GM19025 (cell line): Measurements from ENCODE around the gene GRM8.

Source experiments
- ATAC-seq: cut with Tn5 transposase; IDR thresholded peaks from one replicate; pipeline ENCODE4 v1.9.1; 2021; ENCODE audit warnings: mild to moderate bottlenecking, low read depth, moderate library complexity; ENCODE audit not compliant: unreplicated experiment

GRM8 gene

DNA sequence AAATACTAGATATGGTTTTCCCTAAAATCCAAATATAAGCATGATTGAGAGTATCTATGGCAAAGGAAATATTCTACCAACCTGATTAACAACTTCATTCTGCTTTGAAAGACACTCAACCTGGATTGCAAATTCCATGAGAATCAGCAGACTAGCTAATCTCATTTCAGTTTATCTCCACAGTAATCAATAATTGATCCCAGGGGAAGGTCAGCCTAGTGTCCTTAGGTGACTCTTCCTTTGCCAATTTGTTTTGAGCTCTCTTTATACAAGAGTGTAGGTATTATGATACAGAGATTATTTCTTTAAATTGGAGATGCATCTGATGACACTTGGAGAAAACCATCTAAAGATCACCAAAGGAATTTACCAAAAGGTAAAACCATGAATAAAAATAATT is 100.3 kb downstream of the GRM8 start:
- ATAC-seq, result no peak

DNA sequence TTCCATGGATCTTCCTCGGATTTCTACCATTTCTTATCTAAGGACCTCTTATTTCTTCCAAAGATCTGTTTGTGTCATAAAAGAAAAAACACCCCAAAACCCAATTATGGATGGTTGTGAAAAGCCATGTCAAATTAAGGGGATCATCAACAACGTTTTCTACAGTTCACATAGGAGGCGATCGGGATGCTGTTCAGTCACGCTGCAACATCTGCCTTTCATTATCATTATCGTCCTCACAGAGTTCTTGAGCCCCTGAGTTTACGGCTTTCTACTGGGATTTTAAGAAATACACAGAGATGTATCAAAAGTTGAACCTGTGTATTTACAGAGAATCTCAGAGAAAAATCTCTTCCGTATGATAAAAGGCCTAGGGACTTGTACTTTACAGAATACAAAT is 101.4 kb downstream of the GRM8 start:
- ATAC-seq, result no peak

DNA sequence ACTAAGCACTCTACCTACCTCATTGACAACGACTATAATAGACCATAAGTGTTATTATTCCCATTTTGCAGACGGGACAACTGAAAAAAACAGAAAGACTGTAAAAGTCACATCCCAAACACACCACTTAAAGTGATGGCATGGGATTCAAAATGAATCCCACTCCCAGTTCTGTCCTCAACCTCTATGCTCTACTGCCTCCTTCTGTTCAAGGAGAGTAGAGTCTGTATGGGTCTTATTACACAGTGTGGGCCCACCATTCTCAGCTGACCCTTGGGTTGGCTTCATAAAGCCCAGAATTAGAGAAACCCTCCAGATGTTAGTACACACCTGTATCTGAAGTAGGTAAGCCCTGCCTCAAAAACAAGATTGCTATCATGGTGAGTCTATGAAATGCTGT is 102.2 kb downstream of the GRM8 start:
- no peak for ATAC-seq

DNA sequence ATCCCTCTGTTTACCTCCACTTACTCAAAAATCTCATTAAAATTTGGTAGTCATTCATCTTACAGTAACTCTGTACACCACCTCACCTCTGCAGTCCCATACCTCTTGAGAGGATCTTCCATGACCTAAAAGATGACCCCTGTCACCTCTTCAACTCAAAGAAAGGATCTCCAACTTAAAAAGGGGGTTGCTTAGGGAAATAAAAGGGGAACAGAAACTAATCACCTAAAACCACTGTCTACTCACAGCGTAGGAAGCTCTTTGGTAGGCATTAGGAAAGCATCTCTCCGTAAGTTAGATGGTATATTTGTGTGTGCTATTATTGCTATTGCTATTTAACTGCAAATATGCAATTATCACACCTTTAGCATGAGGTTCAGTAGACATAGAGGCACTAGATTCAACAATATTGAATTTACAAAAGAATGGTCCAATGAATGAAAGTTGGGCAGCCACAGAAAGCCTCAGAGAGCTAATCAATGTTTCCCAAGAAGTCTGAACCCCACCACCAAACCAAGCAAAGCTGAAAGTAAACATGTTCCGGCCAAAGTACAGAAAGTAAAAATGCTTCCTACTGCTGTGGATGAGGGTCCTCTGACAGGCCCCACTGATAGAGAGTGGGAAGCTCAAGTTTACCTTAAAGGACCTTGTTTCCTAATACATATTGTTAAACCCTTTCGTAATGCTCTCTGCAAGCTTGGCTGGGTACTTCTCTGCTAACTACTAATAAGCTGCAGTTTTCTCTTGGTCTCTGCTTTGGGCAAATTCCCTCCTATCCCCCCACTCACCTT is 105.8 kb downstream of the GRM8 start:
- ATAC-seq, result no peak

DNA sequence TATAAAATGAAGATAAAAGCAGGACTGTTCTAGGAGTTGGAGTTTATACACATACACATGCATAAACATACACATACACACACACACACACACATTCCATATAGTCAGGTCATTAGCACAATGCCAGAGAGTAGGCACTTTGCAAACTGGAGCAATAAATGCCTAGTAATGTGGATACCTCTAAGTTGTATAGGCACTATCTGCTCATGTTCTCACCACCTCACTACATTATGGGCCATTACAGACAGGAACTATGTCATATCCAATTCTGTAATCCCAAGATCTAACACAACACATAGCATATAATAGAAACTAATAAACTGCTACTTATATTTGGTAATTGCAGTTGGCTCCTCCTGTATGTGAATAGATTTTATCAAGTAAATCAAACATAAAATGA is 115.6 kb downstream of the GRM8 start:
- ATAC-seq, result no peak

DNA sequence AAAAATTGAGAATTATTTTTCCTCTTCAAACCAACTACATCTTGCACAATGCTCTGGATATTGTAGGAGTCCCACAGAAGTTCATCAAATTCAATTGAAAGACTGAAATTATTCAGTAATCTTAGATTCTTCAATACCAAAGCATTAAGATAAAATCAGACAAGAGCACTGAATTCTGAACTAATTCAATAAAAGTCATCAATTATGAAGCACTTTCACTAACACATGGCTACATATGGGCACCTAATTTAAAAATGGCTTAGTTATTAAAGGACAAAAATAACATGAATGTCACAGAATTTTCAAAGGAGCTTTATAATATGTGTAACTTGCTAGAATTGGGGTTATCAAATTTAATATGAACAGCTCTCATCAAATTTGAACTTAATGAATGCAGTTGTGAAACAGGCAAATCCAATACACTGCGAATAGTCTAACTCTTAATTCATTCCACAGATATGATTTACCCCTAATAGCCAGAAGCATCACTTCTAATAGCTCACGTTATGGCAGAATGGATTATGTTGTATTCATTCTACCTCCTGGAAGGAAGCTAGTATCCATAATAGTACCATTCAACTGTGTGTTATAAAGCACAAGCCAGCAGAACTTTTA is 116.8 kb downstream of the GRM8 start:
- no peak for ATAC-seq

DNA sequence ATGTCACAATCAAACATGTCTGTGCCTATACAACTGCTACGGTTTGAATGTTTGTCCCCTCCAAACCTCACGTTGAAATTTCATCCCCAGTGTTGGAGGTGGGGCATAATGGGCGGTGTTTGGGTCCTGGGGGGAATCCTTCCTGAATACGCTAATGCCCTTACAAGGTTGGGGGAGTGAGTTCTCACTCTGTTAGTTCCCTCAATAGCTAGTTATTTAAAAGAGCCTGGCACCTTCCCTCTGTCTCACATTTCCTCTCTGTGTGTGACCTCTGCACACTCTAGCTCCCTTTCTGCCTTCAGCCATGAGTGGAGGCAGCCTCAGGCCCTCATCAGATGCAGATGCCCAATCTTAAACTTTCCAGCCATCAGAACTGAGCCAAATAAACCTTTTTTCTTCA is 129.5 kb downstream of the GRM8 start:
- ATAC-seq, result no peak

DNA sequence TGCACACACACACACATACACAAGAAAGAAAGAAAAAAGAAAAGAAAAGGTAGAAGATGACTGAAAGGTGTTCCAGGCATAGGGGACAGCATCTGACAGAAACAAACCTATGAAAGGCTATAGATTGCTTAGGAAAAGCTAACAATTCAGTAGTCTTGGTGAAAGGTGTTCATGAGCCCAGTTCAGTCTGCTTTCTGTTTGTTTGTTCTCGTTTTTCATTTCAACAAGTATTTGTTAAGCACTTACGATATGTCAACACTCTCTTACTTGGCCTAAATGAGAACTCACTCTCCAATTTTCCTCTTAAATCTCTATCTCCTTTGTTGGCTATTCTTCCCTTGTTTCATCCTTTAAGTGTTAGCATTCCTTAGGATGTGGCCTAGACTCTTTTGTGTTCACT is 133.2 kb downstream of the GRM8 start:
- no peak for ATAC-seq

DNA sequence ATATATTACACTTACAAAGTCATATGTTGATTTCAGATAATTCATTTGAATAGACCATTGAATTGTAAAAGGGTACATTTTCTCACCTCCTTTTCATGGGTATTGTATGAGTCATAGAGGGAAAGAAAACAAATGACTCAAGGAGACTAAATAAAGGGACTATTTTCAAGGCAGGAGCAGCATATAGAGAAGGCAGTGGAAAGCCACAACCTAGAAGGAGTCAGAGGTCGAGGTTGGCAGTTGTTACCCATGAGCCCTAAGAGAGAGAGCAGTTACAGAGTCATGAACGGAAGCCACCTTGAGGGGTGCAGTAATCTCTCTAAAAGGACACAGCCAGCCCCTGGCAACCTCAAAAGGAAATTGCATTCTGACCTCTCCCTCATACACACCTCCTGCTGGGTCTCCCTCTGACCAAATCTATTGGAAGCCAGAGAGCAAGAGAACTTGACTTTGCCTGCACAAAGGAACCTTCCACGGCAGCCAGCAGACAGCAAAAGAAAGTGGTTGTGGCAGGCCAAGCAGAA is 137.9 kb downstream of the GRM8 start:
- no peak for ATAC-seq

DNA sequence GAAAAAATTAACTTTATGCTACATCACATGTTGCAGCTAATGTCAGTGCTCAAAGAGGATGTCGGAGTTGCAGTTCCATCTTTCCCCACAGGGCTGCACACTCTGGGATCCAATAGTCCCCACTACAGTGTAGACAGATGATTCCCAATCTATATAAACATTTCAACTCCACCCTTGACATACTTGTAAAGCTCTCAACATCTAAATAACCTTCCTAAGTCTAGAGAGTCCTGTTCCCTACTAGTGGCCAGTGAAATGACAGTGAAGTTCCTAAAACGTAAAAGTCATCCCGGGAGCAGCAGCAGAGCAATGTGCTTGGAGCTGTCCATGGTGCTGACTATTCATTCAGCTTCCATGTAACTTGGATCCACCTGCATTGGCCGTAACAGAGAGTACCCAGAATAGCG is 145.1 kb downstream of the GRM8 start:
- ATAC-seq, result no peak

DNA sequence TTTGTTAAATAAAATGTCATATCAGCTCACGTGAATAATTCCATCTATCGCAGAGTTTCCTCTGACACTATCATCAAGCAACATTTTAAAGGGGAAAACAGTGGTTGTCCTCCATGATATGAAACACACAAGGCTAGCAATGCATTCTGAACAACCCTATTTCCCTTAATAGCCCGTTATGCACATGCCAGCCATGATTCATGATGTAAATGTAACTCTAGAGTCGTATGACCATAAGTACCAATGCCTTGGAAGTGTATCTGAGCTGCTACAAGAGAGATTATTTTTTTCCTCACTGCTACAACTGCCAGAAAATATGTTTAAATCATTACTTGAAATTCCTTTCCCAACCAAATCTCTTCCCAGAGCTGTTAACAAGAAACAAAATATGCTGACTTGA is 159.4 kb downstream of the GRM8 start:
- no peak for ATAC-seq

DNA sequence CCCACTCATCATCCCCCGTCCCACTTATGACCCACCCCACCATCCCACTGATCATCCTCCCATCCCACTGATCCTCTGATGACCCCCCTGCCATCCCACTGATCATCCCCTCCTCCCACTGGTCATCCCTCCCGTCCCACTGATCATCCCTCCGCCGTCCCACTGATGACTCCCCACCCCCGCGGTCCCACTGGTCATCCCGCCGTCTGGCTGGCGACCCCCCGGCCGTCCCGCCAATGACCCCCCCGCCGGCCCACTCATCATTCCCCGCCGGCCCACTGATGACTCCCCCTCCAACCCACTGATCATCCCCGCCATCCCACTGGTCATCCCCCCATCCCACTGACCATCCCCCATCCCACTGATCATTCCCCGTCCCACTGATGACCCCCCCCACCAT is 161.1 kb downstream of the GRM8 start:
- ATAC-seq, result no peak

DNA sequence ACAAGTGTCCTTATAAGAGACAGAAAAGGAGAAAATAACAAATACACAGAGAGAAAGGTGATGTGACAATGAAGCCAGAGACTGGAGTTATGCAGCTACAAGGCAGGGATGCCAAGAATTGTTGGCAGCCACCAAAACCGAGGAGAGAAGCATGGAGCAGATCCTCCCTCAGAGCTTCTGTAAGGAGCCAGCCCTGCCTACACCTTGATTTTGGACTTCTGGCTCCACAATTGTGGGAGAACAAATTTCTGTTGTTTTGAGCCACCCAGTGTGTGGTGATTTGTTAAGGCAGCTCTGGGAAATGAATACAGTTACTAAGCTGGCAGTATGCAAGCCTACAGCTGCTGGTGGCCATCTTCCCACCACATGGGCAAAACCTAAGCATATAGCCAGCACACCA is 163.6 kb downstream of the GRM8 start:
- ATAC-seq, result no peak

DNA sequence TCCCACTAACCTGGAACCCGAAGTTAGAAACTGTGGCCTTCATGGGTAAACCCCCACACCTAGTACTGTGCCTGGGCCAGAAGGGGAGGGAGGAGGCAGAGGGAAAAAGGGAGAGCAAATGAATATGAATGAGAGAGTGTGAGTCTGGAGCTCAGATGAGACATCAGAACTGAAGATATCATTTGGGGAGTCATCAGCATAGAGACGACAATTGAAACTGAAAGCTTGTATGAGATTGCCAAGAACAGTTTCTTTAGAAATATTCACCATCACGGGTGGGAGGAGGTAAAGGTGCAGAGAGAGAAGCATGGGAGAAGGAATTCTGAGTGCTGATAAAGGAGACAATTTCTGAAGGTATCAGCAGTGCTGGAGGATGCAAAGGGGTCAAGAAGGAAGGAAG is 171.2 kb downstream of the GRM8 start:
- no peak for ATAC-seq

DNA sequence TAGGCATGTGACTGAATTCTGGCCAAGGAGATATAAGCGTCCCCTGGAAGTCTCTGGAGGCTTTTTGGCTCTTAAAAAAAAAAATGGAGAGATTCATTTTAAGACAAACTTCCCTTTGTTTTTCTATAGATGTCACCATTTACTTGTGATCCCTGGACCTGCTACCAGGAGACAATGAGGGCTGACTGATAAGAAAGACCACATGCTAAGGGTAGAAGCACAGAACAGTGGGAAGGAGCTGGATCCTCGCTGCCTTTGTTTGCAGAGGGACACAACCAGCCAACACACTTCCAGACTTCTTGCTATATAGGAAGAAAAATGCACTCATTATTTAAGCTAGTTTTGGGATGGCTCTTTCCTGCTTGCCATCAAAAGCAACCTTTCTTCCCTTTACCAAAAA is 172.2 kb downstream of the GRM8 start:
- no peak for ATAC-seq

DNA sequence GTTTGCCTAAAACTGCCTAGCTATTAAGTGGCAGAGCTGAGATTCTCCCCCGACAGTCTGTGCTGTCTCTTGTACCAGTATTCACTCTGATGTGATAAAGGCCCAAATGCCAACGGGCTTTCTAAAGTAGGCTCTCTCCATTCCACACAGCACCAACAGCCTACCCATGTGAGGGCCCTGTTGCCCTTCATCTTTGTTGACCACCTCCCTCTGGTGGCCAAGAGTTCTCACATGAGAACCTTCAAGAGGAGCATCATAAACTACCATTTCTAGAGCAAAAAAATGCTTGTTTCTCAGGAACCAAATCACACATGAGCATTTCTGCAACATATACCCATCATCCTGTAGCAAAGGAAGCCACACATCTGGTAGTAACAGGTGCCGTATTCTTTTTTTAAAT is 185.8 kb downstream of the GRM8 start:
- ATAC-seq, result no peak

DNA sequence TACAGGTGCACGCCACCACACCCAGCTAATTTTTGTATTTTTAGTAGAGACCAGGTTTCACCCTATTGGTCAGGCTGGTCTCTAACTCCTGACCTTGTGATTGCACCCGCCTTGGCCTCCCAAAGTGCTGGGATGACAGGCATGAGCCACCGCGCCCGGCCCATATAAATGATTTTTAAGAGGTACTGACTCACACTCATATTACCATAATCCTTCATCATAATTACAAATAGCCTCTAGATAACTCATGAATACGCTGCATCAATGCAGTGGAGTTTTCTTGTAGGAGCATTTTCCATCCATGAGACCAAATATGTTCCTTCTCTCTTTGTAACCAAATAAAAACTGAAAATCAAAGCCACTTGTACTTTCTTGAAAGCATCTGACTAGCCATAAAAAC is 193.3 kb downstream of the GRM8 start:
- ATAC-seq, result no peak

DNA sequence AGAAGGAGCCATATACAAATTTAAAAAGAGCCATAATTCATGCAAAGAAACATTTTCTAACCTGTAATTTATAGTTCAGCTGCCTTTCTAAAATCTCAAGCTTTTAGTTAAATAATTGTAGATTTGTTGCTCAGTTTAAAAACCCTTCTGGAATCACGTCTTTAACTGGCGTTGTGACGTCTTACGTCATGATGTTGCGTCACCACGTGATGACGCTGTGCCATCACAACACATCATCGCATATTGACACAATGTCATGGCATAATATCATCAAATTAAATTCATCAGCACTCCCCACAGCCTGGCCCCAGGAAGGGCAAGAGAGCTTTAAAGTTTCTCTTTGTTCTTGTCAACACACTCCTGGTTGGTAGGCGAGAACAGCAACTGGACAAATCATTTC is 194.8 kb downstream of the GRM8 start:
- ATAC-seq, result no peak

DNA sequence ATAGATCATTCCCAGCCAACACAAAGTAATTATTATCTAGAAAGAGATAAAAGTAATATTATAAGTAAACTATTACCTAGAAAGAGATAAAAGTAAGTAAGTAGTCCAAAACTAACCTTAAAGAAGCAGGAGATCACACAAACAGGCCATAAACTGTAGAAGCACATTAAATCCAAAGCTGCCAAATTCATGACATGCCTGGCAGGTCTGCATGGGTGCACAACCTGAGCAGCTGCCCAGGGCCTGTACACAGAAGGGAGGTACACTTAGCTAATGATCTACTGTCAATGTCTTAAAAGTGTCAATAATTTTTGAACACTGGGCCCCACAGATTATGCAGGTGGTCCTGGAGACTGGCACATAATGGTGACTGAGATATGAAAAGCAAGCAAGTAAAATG is 196.5 kb downstream of the GRM8 start:
- ATAC-seq, result no peak

DNA sequence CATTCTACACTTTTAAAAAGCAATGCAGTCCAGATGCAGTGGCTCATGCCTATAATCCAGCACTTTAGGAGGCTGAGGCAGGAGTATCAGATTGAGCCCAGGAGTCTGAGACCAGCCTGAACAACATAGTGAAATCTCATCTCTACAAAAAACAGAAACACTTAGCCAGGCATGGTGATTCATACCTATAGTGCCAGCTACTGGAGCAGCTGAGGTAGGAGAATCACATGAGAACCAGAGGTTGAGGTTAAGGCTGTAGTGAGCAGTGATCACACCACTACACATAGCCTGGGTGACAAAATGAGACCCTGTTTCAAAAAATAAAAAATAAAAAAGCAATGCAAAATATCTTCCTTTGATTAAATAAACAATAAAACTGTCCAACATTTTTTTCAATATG is 205.2 kb downstream of the GRM8 start:
- no peak for ATAC-seq

DNA sequence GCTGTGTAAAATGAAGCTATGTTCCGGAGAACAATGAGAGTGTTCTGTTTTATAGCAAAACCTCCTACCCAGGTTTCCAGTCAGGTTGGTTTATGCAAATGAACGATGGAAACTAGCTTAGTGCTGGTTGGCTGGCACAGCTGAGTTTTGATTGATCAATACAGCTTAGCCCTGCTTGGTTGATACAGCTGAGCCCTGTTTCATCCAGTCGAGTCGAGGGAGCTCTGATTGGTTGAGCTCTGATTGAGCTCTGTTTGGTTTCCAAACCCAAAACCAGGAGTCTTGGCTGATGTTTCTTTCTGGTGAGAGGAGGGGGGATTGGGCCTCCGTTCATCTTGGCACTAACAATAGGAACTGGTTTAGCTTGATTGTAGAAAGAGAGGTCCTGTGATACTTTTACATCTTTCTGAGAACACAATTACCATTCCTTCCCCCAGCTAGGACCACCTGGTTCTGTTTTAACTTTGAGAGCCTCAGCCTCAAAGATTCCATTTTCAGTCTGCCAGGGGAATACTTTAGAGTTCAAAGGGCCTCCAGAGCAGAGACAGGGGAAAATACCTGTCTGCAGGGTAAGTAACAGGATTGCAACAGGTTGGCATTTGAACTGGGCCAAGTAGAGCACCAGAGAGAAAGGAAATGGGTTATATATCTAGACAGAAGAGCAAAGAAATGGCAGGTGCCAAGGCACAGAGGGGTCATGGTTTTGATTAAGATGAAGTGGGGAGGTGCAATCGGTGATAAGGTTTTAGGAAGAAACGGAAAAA is 210.9 kb downstream of the GRM8 start:
- no peak for ATAC-seq

DNA sequence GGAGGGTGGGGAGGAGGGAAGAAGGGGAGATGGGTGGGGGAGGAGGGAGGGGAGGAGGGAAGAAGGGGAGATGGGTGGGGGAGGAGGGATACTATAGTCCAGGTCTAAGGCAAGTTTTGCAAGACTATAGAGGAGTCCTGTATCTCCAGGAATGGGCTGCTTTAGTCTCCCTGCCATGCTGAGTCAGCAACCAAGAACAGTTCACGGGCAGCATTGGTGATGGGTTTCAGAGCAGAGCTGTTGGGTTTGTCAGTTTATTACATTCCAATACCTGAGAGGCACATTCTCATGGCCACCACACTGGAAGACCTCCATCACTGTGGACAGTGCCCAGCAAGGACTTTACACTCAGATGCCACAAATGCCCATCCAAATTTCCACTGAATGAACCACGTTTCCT is 212.7 kb downstream of the GRM8 start:
- no peak for ATAC-seq
